Hypothalamus (tissue), 51 donors: ENCODE results near the gene CEP170B.
A peak's percentile ranks its signal among the peaks of the same experiment; 100 is the strongest.
"Not testable (repeated sequence)": the region's sequence is repeated elsewhere in the genome, so short reads cannot be mapped to it uniquely, and the experiment has no call there.

Source experiments
- DNase-seq, 51 donors: peaks; one replicate each; lab custom pipeline; 2025; lab: John Stamatoyannopoulos, UW

The CEP170B gene

GRCh38 chr14:104843442-104844305 is 21.4 kb upstream of the CEP170B start:
- no peak for DNase-seq

GRCh38 chr14:104844306-104845032 is 20.6 kb upstream of the CEP170B start:
- DNase-seq, result peak in 1 of 51 donors; percentile 36

- DNase-seq, result no peak
These were observed 19.9 kb upstream of the CEP170B start for GRCh38 chr14:104845033-104845666.

- no peak for DNase-seq
These were observed 19.1 kb upstream of the CEP170B start for GRCh38 chr14:104845834-104846441.

- no peak for DNase-seq
These were observed 12.8 kb upstream of the CEP170B start for GRCh38 chr14:104852280-104852663.

- no peak for DNase-seq
These were observed 9.5 kb upstream of the CEP170B start for GRCh38 chr14:104855532-104856090.

GRCh38 chr14:104856157-104856868 is 8.8 kb upstream of the CEP170B start:
- no peak for DNase-seq

- peak in 29 of 51 donors; percentile 8 to 77 (median 41) for DNase-seq
These were observed 7.9 kb upstream of the CEP170B start for GRCh38 chr14:104856869-104857860.

- DNase-seq, result not testable (repeated sequence)
These were observed 7.1 kb upstream of the CEP170B start for GRCh38 chr14:104857931-104858330.

- no peak for DNase-seq
These were observed 6.1 kb upstream of the CEP170B start for GRCh38 chr14:104858811-104859426.

- DNase-seq, result no peak
These were observed 5.2 kb upstream of the CEP170B start for GRCh38 chr14:104859900-104860299.

GRCh38 chr14:104860414-104860813 is 4.7 kb upstream of the CEP170B start:
- no peak for DNase-seq

- no peak for DNase-seq
These were observed 1.8 kb upstream of the CEP170B start for GRCh38 chr14:104863131-104863862.

GRCh38 chr14:104863923-104864266 is 1.2 kb upstream of the CEP170B start:
- no peak for DNase-seq

- DNase-seq, result peak in 1 of 51 donors; percentile 33
These were observed 594 bp upstream of the CEP170B start for GRCh38 chr14:104864267-104865080.

GRCh38 chr14:104865631-104866441 is 768 bp downstream of the CEP170B start:
- peak in 13 of 51 donors; percentile 8 to 46 (median 28) for DNase-seq
